Measurements from ENCODE around the gene GMDS. TPM values are rescaled to one million over a fixed set of nuclear protein-coding genes. Genes with fewer than 3 reads are reported as not detected.

GMDS gene
- total RNA-seq, 3 donors from 2014 or later (not counting 1 experiment from before 2014, with no cell fraction given): 23.6 to 31.0 (median 26.4) TPM

DNA sequence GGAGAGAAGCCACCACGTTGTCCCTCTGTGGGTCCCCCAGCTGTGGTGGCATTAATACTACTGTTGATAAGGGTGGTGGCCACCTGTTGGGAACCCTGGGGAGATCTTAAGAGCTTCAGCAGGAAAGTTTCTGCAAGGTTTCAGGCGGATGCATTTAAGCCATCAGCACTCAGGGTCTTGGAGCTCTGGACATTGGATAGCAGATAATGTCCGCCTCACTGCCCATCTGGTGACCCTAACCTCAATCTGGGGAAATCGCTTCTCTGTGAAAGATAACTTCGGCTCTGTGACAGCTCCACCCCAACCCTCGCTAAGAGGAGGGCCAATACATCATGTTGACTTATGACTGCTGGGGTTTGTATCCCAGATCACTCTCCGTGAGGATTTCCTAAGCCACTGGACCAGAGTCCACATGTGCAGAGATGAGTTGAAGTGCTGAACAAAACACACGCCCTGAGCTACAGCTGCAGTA, 542.8 kb downstream of the GMDS start:
- no peak for TF ChIP-seq CTCF (IDR thresholded peaks at IDR 0.05)
- H3K4me3 ChIP-seq (ENCODE audit: low read length): no peak overlapping the region
- Mint-ChIP-seq H3K36me3 (no peaks in the 10 kb centered on the region), H3K27me3 (ENCODE audit: low read depth in 2 of 2) (no peaks in the 10 kb centered on the region), H3K4me3 (no peak overlapping the region), H3K9me3 (no peaks in the 10 kb centered on the region), H3K4me1 (no peaks in the 10 kb centered on the region), H3K27ac (no peak overlapping the region)
- no peak for DNase-seq
- ATAC-seq: no peak
- no peak overlapping the region for H3K27ac ChIP-seq (ENCODE audit: low read length)
- no peaks in the 10 kb centered on the region for H3K36me3 ChIP-seq (ENCODE audit: control insufficient read depth, insufficient read depth, low read length)
- no peaks in the 10 kb centered on the region for H3K9me3 ChIP-seq (ENCODE audit: control insufficient read depth, insufficient read depth, low read length)
- no peaks in the 10 kb centered on the region for H3K4me1 ChIP-seq (ENCODE audit: control insufficient read depth, insufficient read depth, low read length)
- WGBS (ENCODE audit: insufficient coverage): 93% methylated on average over 8 of the region's 8 CpGs
- intact Hi-C loops (cut with micrococcal nuclease): no loop called here
- H3K27me3 ChIP-seq (ENCODE audit: control insufficient read depth, insufficient read depth, low read length): no peaks in the 10 kb centered on the region

DNA sequence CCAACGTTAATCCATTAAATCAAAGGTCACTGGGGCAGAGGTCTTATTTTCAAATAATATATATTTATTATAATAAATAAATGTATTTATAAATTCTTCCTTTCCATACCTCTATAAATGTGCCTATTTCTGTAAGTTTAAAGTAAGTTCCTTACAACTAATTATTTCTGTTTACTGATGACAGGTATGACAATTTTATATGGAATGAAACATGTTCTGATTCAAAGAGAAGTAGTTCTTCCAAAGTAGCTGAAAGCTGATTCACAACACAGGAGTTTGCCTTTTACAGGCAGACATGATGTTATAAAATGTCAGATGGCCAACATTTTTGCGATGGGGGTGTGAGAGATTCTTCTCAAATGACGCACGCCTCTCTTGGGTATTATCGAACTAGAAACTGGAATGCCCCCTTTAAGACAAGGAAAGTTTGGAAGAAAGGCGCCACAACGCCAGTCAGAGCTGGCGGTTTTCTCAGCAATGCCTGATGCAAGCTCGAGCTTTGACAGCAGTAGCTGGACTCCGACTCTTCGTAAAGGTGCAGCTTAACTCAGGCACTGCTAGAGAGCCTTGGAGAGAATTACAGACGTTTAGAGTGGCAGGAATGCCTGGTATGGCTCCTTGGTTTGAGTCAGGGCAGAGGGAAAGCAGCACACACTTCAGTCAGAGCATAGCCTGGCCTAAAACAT, 543.6 kb downstream of the GMDS start:
- no peaks in the 10 kb centered on the region for H3K4me1 ChIP-seq (ENCODE audit: control insufficient read depth, insufficient read depth, low read length)
- H3K4me1 Mint-ChIP-seq: no peaks in the 10 kb centered on the region
- H3K36me3 Mint-ChIP-seq: no peaks in the 10 kb centered on the region
- no peak overlapping the region for H3K27ac ChIP-seq (ENCODE audit: low read length)
- WGBS (ENCODE audit: insufficient coverage): 89% methylated on average over 11 of the region's 12 CpGs
- H3K4me3 ChIP-seq (ENCODE audit: low read length): no peak overlapping the region
- no peak for DNase-seq
- H3K36me3 ChIP-seq (ENCODE audit: control insufficient read depth, insufficient read depth, low read length): no peaks in the 10 kb centered on the region
- no peak overlapping the region for H3K4me3 Mint-ChIP-seq
- H3K27ac Mint-ChIP-seq: no peak overlapping the region
- no peaks in the 10 kb centered on the region for H3K27me3 Mint-ChIP-seq (ENCODE audit: low read depth in 2 of 2)
- H3K27me3 ChIP-seq (ENCODE audit: control insufficient read depth, insufficient read depth, low read length): no peaks in the 10 kb centered on the region
- no peaks in the 10 kb centered on the region for H3K9me3 ChIP-seq (ENCODE audit: control insufficient read depth, insufficient read depth, low read length)
- ATAC-seq: no peak
- intact Hi-C loops (cut with micrococcal nuclease): no loop called here
- no peak for TF ChIP-seq CTCF (IDR thresholded peaks at IDR 0.05)
- H3K9me3 Mint-ChIP-seq: no peaks in the 10 kb centered on the region

DNA sequence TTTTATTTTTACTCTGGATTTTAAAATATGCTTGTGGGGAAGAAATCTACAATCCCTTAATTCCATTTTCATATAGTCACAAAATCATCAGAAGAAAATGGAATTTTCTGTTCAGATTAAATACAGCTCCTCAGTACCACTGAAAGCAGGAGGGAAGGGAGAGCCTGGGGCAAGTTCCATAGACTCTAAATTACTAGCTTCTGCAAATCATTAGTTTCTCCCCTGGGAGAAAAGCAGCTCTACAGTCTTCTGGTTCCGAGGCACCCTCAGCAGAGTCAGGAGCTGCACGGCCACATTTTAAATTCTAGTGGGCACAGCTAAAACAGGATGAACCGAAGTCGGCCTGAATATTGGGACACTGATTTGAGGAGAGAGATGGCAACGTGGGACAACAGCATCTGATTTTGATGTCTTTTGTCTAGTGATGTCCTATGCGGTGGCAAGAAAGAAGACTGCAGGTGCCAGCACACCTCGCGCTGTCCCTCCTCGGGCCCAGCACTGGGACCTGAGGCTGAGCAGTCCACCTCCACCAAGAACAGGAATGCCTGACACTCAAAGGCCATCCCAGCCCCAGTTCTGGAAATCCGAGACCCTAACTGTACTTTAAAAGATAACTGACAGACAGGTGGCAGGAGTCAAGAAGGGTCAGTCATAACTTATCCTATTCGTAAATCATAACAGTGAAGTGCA, 545.0 kb downstream of the GMDS start:
- H3K36me3 Mint-ChIP-seq: no peaks in the 10 kb centered on the region
- DNase-seq: no peak
- no peak overlapping the region for H3K4me3 ChIP-seq (ENCODE audit: low read length)
- H3K4me3 Mint-ChIP-seq: no peak overlapping the region
- H3K27ac ChIP-seq (ENCODE audit: low read length): no peak overlapping the region
- no peak for TF ChIP-seq CTCF (IDR thresholded peaks at IDR 0.05)
- no peak for ATAC-seq
- H3K27ac Mint-ChIP-seq: no peak overlapping the region
- H3K4me1 ChIP-seq (ENCODE audit: control insufficient read depth, insufficient read depth, low read length): no peaks in the 10 kb centered on the region
- no peaks in the 10 kb centered on the region for H3K36me3 ChIP-seq (ENCODE audit: control insufficient read depth, insufficient read depth, low read length)
- H3K4me1 Mint-ChIP-seq: no peaks in the 10 kb centered on the region
- H3K27me3 Mint-ChIP-seq (ENCODE audit: low read depth in 2 of 2): no peaks in the 10 kb centered on the region
- 97% methylated on average over 11 of the region's 11 CpGs for WGBS (ENCODE audit: insufficient coverage)
- intact Hi-C loops (cut with micrococcal nuclease): no loop called here
- no peaks in the 10 kb centered on the region for H3K9me3 Mint-ChIP-seq
- no peaks in the 10 kb centered on the region for H3K9me3 ChIP-seq (ENCODE audit: control insufficient read depth, insufficient read depth, low read length)
- H3K27me3 ChIP-seq (ENCODE audit: control insufficient read depth, insufficient read depth, low read length): no peaks in the 10 kb centered on the region
